PC-3 (cell line): ENCODE results near the gene CCR7. TPM values are rescaled to one million over a fixed set of nuclear protein-coding genes. Genes with fewer than 3 reads are reported as not detected.

Experiments used
- ATAC-seq: fragments of 200-7000 bp; cut with Tn5 transposase; 2 replicates; pipeline ENCODE4 v1.9.1; 2020; ENCODE audit warnings: mild to moderate bottlenecking, moderate library complexity
- BruUV-seq: library from RNA; stranded (reverse); fragments of 400-500 nt; replicated peaks from 2 replicates; lab custom pipeline; 2021; lab: Mats Ljungman, UMichigan
- CTCF ChIA-PET: fragments of 300-600 bp; sonication (Branson Sonifier 250); formaldehyde crosslinking; loops from one replicate; lab custom pipeline; 2022; ENCODE audit warnings: antibody characterized with exemption; lab: Charles Lee
- POLR2A ChIA-PET: fragments of 300-600 bp; sonication (Branson Sonifier 250); formaldehyde crosslinking; loops from one replicate; lab custom pipeline; 2022; ENCODE audit warnings: antibody characterized with exemption; ENCODE audit not compliant: unreplicated experiment; lab: Charles Lee
- DNase-seq: peaks from one replicate; pipeline ENCODE4 v3.0.0-alpha.2; 2015
- H2AFZ ChIP-seq: fragments of 300-600 bp; sonication (generic); 2 replicates; pipeline ENCODE4 v1.6.0; 2016; ENCODE audit warnings: antibody characterized with exemption, low read length
- H3F3A ChIP-seq: fragments of 300-600 bp; sonication (generic); one replicate; pipeline ENCODE4 v1.6.0; 2017; ENCODE audit warnings: antibody characterized with exemption, low read length, control low read depth, mild to moderate bottlenecking; ENCODE audit not compliant: unreplicated experiment
- H3K27ac ChIP-seq: fragments of 300-600 bp; sonication (generic); 2 replicates; pipeline ENCODE4 v1.5.1; 2016; ENCODE audit warnings: mild to moderate bottlenecking, low read length
- H3K27me3 ChIP-seq: fragments of 300-600 bp; sonication (generic); 2 replicates; pipeline ENCODE4 v1.6.1; 2016; ENCODE audit warnings: low read length, mixed read lengths
- H3K36me3 ChIP-seq: fragments of 300-600 bp; sonication (generic); 2 replicates; pipeline ENCODE4 v1.6.1; 2016; ENCODE audit warnings: low read depth, mixed run types, low read length, mixed read lengths
- H3K4me1 ChIP-seq: fragments of 300-600 bp; sonication (generic); 2 replicates; pipeline ENCODE4 v1.5.1; 2016; ENCODE audit warnings: low read length; ENCODE audit not compliant: insufficient read depth
- H3K4me2 ChIP-seq: fragments of 300-600 bp; sonication (generic); 2 replicates; pipeline ENCODE4 v1.6.0; 2016; ENCODE audit warnings: low read length
- H3K4me3 ChIP-seq: fragments of 300-600 bp; sonication (generic); 2 replicates; pipeline ENCODE4 v1.5.1; 2016; ENCODE audit warnings: mild to moderate bottlenecking, low read length, mixed read lengths
- H3K79me2 ChIP-seq: fragments of 300-600 bp; sonication (generic); 2 replicates; pipeline ENCODE4 v1.6.1; 2017; ENCODE audit warnings: low read length, mixed read lengths
- H3K9ac ChIP-seq: fragments of 300-600 bp; sonication (generic); 2 replicates; pipeline ENCODE4 v1.6.0; 2016; ENCODE audit warnings: mild to moderate bottlenecking, low read length
- H3K9me2 ChIP-seq: fragments of 300-600 bp; sonication (generic); replicated peaks from 2 replicates; pipeline ENCODE4 v1.6.1; 2016; ENCODE audit warnings: mixed run types, low read length, mixed read lengths
- H3K9me3 ChIP-seq: fragments of 300-600 bp; sonication (generic); 2 replicates; pipeline ENCODE4 v1.6.1; 2016; ENCODE audit warnings: low read length, mixed read lengths
- H4K20me1 ChIP-seq: fragments of 300-600 bp; sonication (generic); 2 replicates; pipeline ENCODE4 v1.6.1; 2016; ENCODE audit warnings: low read length, mixed read lengths
- CTCF ChIP-seq: fragments of 300-600 bp; sonication (generic); conservative IDR thresholded peaks from 2 replicates; pipeline ENCODE4 v1.5.1; 2017; ENCODE audit warnings: antibody characterized with exemption, low read depth, mild to moderate bottlenecking, low read length
- EZH2 ChIP-seq: fragments of 300-600 bp; sonication (generic); IDR thresholded peaks from one replicate; pipeline ENCODE4 v1.6.1; 2017; ENCODE audit warnings: antibody characterized with exemption, mild to moderate bottlenecking, low read length; ENCODE audit not compliant: unreplicated experiment
- EZH2phosphoT487 ChIP-seq: fragments of 300-600 bp; sonication (generic); IDR thresholded peaks from 2 replicates; pipeline ENCODE4 v1.6.1; 2018; ENCODE audit warnings: mild to moderate bottlenecking, antibody characterized with exemption, low read length, borderline replicate concordance
- intact Hi-C: fragments of 100-400 bp; cut with micrococcal nuclease; formaldehyde crosslinking; loops from 2 replicates; pipeline ENCODE4 v1.9.0; 2023
- total RNA-seq: library from RNA; depleted of rRNA; stranded (reverse); fragments of >200 nt; gene quantifications from 2 replicates; pipeline ENCODE4 v1.2.3, GENCODE V29; 2014

Gene CCR7
- total RNA-seq, 1 experiment from 2014 or later: not detected

- intact Hi-C loops: no loop called here
- Histone ChIP-seq H3K9me2 (no peaks in the 10 kb centered on the region), H2AFZ (no peak overlapping the region), H3K9ac (no peak overlapping the region), H3K27ac (no peak overlapping the region), H3K79me2 (no peaks in the 10 kb centered on the region), H3K9me3 (no peaks in the 10 kb centered on the region), H3K36me3 (no peaks in the 10 kb centered on the region), H3K27me3 (no peaks in the 10 kb centered on the region), H3F3A (no peaks in the 10 kb centered on the region), H3K4me1 (peaks cover 20% of the 10 kb centered on the region), H3K4me2 (no peak overlapping the region), H3K4me3 (no peak overlapping the region), H4K20me1 (no peaks in the 10 kb centered on the region)
- CTCF ChIA-PET: no interaction called here
- no peak for TF ChIP-seq CTCF
- TF ChIP-seq EZH2: no peak
- no peak for TF ChIP-seq EZH2phosphoT487
- no peak for ATAC-seq
- DNase-seq: no peak
- BruUV-seq: no TSS peak
- POLR2A ChIA-PET: no interaction called here
Observed at GRCh38 chr17:40535924-40536294, 29.4 kb downstream of the CCR7 start.

GRCh38 chr17:40535438-40535837, 29.8 kb downstream of the CCR7 start:
- Histone ChIP-seq H3K4me1 (peaks cover 24% of the 10 kb centered on the region), H3K4me3 (no peak overlapping the region), H3K9me3 (no peaks in the 10 kb centered on the region), H3K27me3 (no peaks in the 10 kb centered on the region), H2AFZ (no peak overlapping the region), H3F3A (no peaks in the 10 kb centered on the region), H3K36me3 (no peaks in the 10 kb centered on the region), H3K27ac (no peak overlapping the region), H3K9ac (no peak overlapping the region), H3K4me2 (no peak overlapping the region), H4K20me1 (no peaks in the 10 kb centered on the region), H3K9me2 (no peaks in the 10 kb centered on the region), H3K79me2 (no peaks in the 10 kb centered on the region)
- DNase-seq: no peak
- ATAC-seq: no peak
- intact Hi-C loops: no loop called here
- no peak for TF ChIP-seq EZH2
- TF ChIP-seq EZH2phosphoT487: no peak
- no peak for TF ChIP-seq CTCF
- ChIA-PET POLR2A (no interaction called here), CTCF (interaction anchor here (1.2 kb wide), 1 partner anchor 24 kb away, joined by 4 read pairs; no protein-coding TSS in a partner anchor)
- BruUV-seq: no TSS peak

GRCh38 chr17:40534371-40535189, 30.7 kb downstream of the CCR7 start:
- Histone ChIP-seq H3K4me1 (peaks cover 28% of the 10 kb centered on the region), H3K27ac (no peak overlapping the region), H3K9me3 (no peaks in the 10 kb centered on the region), H3K4me3 (no peak overlapping the region), H4K20me1 (no peaks in the 10 kb centered on the region), H3K9ac (no peak overlapping the region), H2AFZ (no peak overlapping the region), H3K79me2 (no peaks in the 10 kb centered on the region), H3K27me3 (no peaks in the 10 kb centered on the region), H3K36me3 (no peaks in the 10 kb centered on the region), H3F3A (no peaks in the 10 kb centered on the region), H3K4me2 (no peak overlapping the region), H3K9me2 (no peaks in the 10 kb centered on the region)
- BruUV-seq: no TSS peak
- TF ChIP-seq EZH2phosphoT487 (no peak), CTCF (no peak), EZH2 (no peak)
- CTCF ChIA-PET: interaction anchor here (1.2 to 3.0 kb wide), 3 partner anchors 25 to 58 kb away, joined by 4 to 48 read pairs (median 17); no protein-coding TSS in a partner anchor
- POLR2A ChIA-PET: no interaction called here
- intact Hi-C loops: loop anchor here (5.0 kb wide), 1 partner anchor 47 kb away; no protein-coding TSS in a partner anchor
- DNase-seq (no peak), ATAC-seq (no peak)
